ENCODE results near the gene OLIG2. TPM values are rescaled to one million over a fixed set of nuclear protein-coding genes. Genes with fewer than 3 reads are reported as not detected.

Gene OLIG2
- total RNA-seq, 3 donors from 2014 or later = not detected

GRCh38 chr21:33021150-33021549 is 4.6 kb upstream of the OLIG2 start:
- ATAC-seq (no peak), DNase-seq (no peak)
- intact Hi-C loops (cut with DNase I, micrococcal nuclease) = no loop called here
- no peak for TF ChIP-seq CTCF (IDR thresholded peaks at IDR 0.05)
- H3K36me3 ChIP-seq (ENCODE audit: low read depth) = no peaks in the 10 kb centered on the region
- no peak overlapping the region for H3K4me3 ChIP-seq
- peaks cover 3% of the 10 kb centered on the region for H3K4me1 ChIP-seq (ENCODE audit: low read depth)
- no peaks in the 10 kb centered on the region for H3K9me3 ChIP-seq

- Histone ChIP-seq H3K4me3 (no peak overlapping the region), H3K9me3 (no peaks in the 10 kb centered on the region), H3K4me1 (ENCODE audit: low read depth) (peaks cover 3% of the 10 kb centered on the region), H3K36me3 (ENCODE audit: low read depth) (no peaks in the 10 kb centered on the region)
- TF ChIP-seq CTCF (IDR thresholded peaks at IDR 0.05) = no peak
- intact Hi-C loops (cut with DNase I, micrococcal nuclease) = no loop called here
- ATAC-seq (no peak), DNase-seq (no peak)
Measured at GRCh38 chr21:33021667-33022066, 4.1 kb upstream of the OLIG2 start.

DNA sequence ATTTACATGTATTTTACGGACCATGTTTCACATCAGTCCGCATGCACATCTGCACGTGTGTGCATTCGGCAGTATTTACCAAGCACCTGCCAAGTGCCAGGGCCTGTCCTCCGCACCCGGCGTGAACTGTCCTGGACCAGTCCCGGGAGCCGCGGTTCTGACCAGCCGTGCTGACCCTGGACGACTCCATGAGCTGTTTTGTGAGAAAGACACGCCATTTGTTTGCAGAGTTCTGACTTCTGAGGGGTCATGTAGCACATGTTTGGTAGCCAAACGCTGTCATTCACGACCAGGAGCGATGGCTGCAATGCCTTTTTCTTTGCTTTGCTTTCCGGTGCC is 3.3 kb upstream of the OLIG2 start:
- no peaks in the 10 kb centered on the region for H3K36me3 ChIP-seq (ENCODE audit: low read depth)
- peaks cover 3% of the 10 kb centered on the region for H3K4me1 ChIP-seq (ENCODE audit: low read depth)
- ATAC-seq = no peak
- intact Hi-C loops (cut with DNase I, micrococcal nuclease) = no loop called here
- DNase-seq = no peak
- TF ChIP-seq CTCF (IDR thresholded peaks at IDR 0.05) = no peak
- H3K4me3 ChIP-seq = no peak overlapping the region
- no peaks in the 10 kb centered on the region for H3K9me3 ChIP-seq

DNA sequence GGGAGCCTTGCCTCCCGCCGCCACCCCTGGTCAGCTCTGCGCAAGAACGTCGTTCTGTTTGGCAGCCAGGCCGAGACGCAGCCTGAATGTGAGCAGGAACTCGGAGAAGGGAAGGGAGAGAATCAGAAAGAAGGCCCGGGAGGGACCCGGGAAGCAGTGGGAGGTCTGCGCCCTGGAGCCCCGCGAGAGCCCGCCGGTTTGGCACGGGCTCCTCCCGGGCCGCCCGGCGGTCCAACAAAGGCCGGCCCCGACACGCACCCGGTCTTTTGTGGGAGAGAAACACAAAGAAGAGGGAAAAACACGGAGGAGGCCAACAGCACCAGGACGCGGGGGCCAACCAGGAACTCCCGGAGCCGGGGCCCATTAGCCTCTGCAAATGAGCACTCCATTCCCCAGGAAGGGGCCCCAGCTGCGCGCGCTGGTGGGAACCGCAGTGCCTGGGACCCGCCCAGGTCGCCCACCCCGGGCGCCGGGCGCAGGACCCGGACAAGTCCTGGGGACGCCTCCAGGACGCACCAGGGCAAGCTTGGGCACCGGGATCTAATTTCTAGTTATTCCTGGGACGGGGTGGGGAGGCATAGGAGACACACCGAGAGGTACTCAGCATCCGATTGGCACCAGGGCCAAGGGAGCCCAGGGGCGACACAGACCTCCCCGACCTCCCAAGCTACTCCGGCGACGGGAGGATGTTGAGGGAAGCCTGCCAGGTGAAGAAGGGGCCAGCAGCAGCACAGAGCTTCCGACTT is 2.7 kb upstream of the OLIG2 start:
- DNase-seq (no peak), ATAC-seq (no peak)
- no peaks in the 10 kb centered on the region for H3K9me3 ChIP-seq
- intact Hi-C loops (cut with DNase I, micrococcal nuclease) = no loop called here
- H3K4me1 ChIP-seq (ENCODE audit: low read depth) = peaks cover 3% of the 10 kb centered on the region
- H3K4me3 ChIP-seq = no peak overlapping the region
- TF ChIP-seq CTCF (IDR thresholded peaks at IDR 0.05) = no peak
- H3K36me3 ChIP-seq (ENCODE audit: low read depth) = no peaks in the 10 kb centered on the region

GRCh38 chr21:33023574-33024200 is 2.0 kb upstream of the OLIG2 start:
- Histone ChIP-seq H3K4me3 (no peak overlapping the region), H3K9me3 (no peaks in the 10 kb centered on the region), H3K4me1 (ENCODE audit: low read depth) (peaks cover 3% of the 10 kb centered on the region), H3K36me3 (ENCODE audit: low read depth) (no peaks in the 10 kb centered on the region)
- intact Hi-C loops (cut with DNase I, micrococcal nuclease) = no loop called here
- DNase-seq = no peak
- TF ChIP-seq CTCF (IDR thresholded peaks at IDR 0.05) = no peak
- ATAC-seq = no peak
